Cardiac muscle cell (in vitro differentiated cells and primary cell): Measurements from ENCODE around the gene ACVR2B. TPM values are rescaled to one million over a fixed set of nuclear protein-coding genes. Genes with fewer than 3 reads are reported as not detected.
"Not testable (repeated sequence)": the region's sequence is repeated elsewhere in the genome, so short reads cannot be mapped to it uniquely, and the experiment has no call there.

Experiments used
- DNase-seq, 2 donors: peaks; one replicate each; pipeline versions ENCODE4 v3.0.0 to v3.0.0-alpha.2; 2010 to 2017; ENCODE audit warnings: low read depth in 1 of 2, low spot score in 1 of 2
- H3K27ac ChIP-seq: fragments of 200-600 bp; sonication (generic); 2 replicates; pipeline ENCODE4 v1.5.1; 2016
- H3K27me3 ChIP-seq: fragments of 200-600 bp; sonication (generic); 2 replicates; pipeline ENCODE4 v1.6.0; 2016; ENCODE audit warnings: control low read depth
- H3K36me3 ChIP-seq: fragments of 200-600 bp; sonication (generic); 2 replicates; pipeline ENCODE4 v1.5.1; 2016; ENCODE audit warnings: control low read depth
- H3K4me1 ChIP-seq: fragments of 200-600 bp; sonication (generic); 2 replicates; pipeline ENCODE4 v1.8.1; 2017; ENCODE audit warnings: low read depth, mild to moderate bottlenecking, mixed run types
- H3K4me3 ChIP-seq: fragments of 200-600 bp; sonication (generic); 2 replicates; pipeline ENCODE4 v1.5.1; 2016; ENCODE audit warnings: mild to moderate bottlenecking
- H3K9me3 ChIP-seq: fragments of 200-600 bp; sonication (generic); 2 replicates; pipeline ENCODE4 v1.5.1; 2017; ENCODE audit warnings: low read depth, mild to moderate bottlenecking, control low read depth
- CTCF ChIP-seq: IDR thresholded peaks from 2 replicates; pipeline ENCODE4 v1.5.1; 2012; ENCODE audit warnings: low read depth, mild to moderate bottlenecking, low read length
- polyA plus RNA-seq: library from polyadenylated mRNA; unstranded; fragments of >200 nt; fragmentation: Nextera tagmentation; extraction: Ambion mirVana; gene quantifications from 2 replicates; pipeline ENCODE4 v1.2.1, GENCODE V29; 2016
- total RNA-seq: library from RNA; depleted of rRNA; stranded (reverse); fragments of >200 nt; gene quantifications from 2 replicates; pipeline ENCODE4 v1.2.3, GENCODE V29; 2016

ACVR2B gene
- total RNA-seq (34.8 and 70.4 TPM in 2 replicates), polyA plus RNA-seq (28.6 and 32.8 TPM in 2 replicates)

- peak; percentile 85 to 94 for DNase-seq
- TF ChIP-seq CTCF, result no peak
- peak within 1 kb of the TSS; percentile 74 for H3K4me3 ChIP-seq
- H3K27me3 ChIP-seq, result no peaks in the 10 kb centered on the region
- H3K27ac ChIP-seq, result peak within 1 kb of the TSS; percentile 90
- no peaks in the 10 kb centered on the region for H3K9me3 ChIP-seq
- H3K36me3 ChIP-seq, result no peaks in the 10 kb centered on the region
- peaks cover 10% of the 10 kb centered on the region for H3K4me1 ChIP-seq
Measured at GRCh38 chr3:38453075-38453912, at the start of gene ACVR2B. TSS of gene ACVR2B (plus strand) at chr3:38453890. CDS start at chr3:38454323, 433 bp downstream.

- no peak for TF ChIP-seq CTCF
- no peak overlapping the region for H3K4me3 ChIP-seq
- H3K9me3 ChIP-seq, result no peaks in the 10 kb centered on the region
- no peak overlapping the region for H3K27ac ChIP-seq
- no peaks in the 10 kb centered on the region for H3K27me3 ChIP-seq
- H3K4me1 ChIP-seq, result no peaks in the 10 kb centered on the region
- no peaks in the 10 kb centered on the region for H3K36me3 ChIP-seq
- DNase-seq, result peak in 1 of 2 donors; percentile 88
Measured at GRCh38 chr3:38404286-38404685, 49.4 kb upstream of the ACVR2B start.

GRCh38 chr3:38411591-38411990, 42.1 kb upstream of the ACVR2B start:
- Histone ChIP-seq H3K27ac (no peak overlapping the region), H3K9me3 (no peaks in the 10 kb centered on the region), H3K27me3 (no peaks in the 10 kb centered on the region), H3K4me1 (no peaks in the 10 kb centered on the region), H3K36me3 (no peaks in the 10 kb centered on the region), H3K4me3 (no peak overlapping the region)
- TF ChIP-seq CTCF, result no peak
- no peak for DNase-seq

GRCh38 chr3:38420758-38421157, 32.9 kb upstream of the ACVR2B start:
- H3K36me3 ChIP-seq, DNase-seq, H3K4me1 ChIP-seq, H3K27ac ChIP-seq, H3K4me3 ChIP-seq, H3K9me3 ChIP-seq, H3K27me3 ChIP-seq: not testable (repeated sequence)

GRCh38 chr3:38421679-38422336, 31.9 kb upstream of the ACVR2B start:
- H3K36me3 ChIP-seq, result no peaks in the 10 kb centered on the region
- DNase-seq, result no peak
- no peak for TF ChIP-seq CTCF
- no peaks in the 10 kb centered on the region for H3K27me3 ChIP-seq
- no peak overlapping the region for H3K4me3 ChIP-seq
- H3K9me3 ChIP-seq, result no peaks in the 10 kb centered on the region
- no peak overlapping the region for H3K27ac ChIP-seq
- H3K4me1 ChIP-seq, result no peaks in the 10 kb centered on the region

GRCh38 chr3:38426798-38427426, 26.8 kb upstream of the ACVR2B start:
- not testable (repeated sequence) for H3K9me3 ChIP-seq

GRCh38 chr3:38432871-38433658, 20.6 kb upstream of the ACVR2B start:
- not testable (repeated sequence) for H3K9me3 ChIP-seq, DNase-seq, H3K4me3 ChIP-seq, H3K36me3 ChIP-seq, H3K4me1 ChIP-seq, H3K27me3 ChIP-seq, H3K27ac ChIP-seq

More at GRCh38 chr3:38426798-38427426, 26.8 kb upstream of the ACVR2B start:
- H3K27ac ChIP-seq, H3K4me3 ChIP-seq, H3K4me1 ChIP-seq, H3K27me3 ChIP-seq, H3K36me3 ChIP-seq, DNase-seq: not testable (repeated sequence)

GRCh38 chr3:38433661-38434060, 20.0 kb upstream of the ACVR2B start:
- H3K9me3 ChIP-seq, H3K27me3 ChIP-seq, H3K4me1 ChIP-seq, H3K4me3 ChIP-seq, DNase-seq, H3K27ac ChIP-seq, H3K36me3 ChIP-seq: not testable (repeated sequence)
